B cell (primary cell): ENCODE results near the gene ADARB2. TPM values are rescaled to one million over a fixed set of nuclear protein-coding genes. Genes with fewer than 3 reads are reported as not detected.

Experiments
- ATAC-seq: fragments of 200-7000 bp; cut with Tn5 transposase; one replicate; pipeline ENCODE4 v1.10.0; 2021; ENCODE audit warnings: low read depth, mild to moderate bottlenecking, moderate number of reproducible peaks, moderate library complexity
- CTCF ChIA-PET: fragments of 350-600 bp; sonication (Branson Sonifier 250); formaldehyde crosslinking; loops from one replicate; lab custom pipeline; 2021; ENCODE audit warnings: antibody characterized with exemption, inconsistent platforms; lab: Charles Lee
- POLR2A ChIA-PET: fragments of 350-600 bp; sonication (Branson Sonifier 250); formaldehyde crosslinking; loops from one replicate; lab custom pipeline; 2021; ENCODE audit warnings: antibody characterized with exemption; lab: Charles Lee
- DNase-seq: peaks from one replicate; pipeline ENCODE4 v3.0.0; 2013
- H2AFZ ChIP-seq: 2 replicates; pipeline ENCODE4 v1.6.1; 2012; ENCODE audit warnings: mild to moderate bottlenecking, low read depth, low read length; ENCODE audit not compliant: insufficient read depth, poor library complexity, severe bottlenecking
- H3K27ac ChIP-seq, 2 donors: 1 replicate in 1 of 2; 2 replicates in 1 of 2; pipeline ENCODE4 v1.5.1; 2012 to 2013; ENCODE audit warnings: low read length in 2 of 2, mild to moderate bottlenecking in 2 of 2, moderate library complexity in 1 of 2
- H3K27me3 ChIP-seq, 4 experiments: fragments of 200-600 bp in 1 of 4; sonication (generic) in 1 of 4; replicated peaks in 1 of 4; 1 replicate in 2 of 4; 2 replicates in 2 of 4; pipeline versions ENCODE4 v1.6.1 to v1.7.0; 2013 to 2016; ENCODE audit warnings: low read length in 3 of 4, mild to moderate bottlenecking in 2 of 4, mixed read lengths in 1 of 4, moderate library complexity in 1 of 4; ENCODE audit not compliant: insufficient read depth in 4 of 4, control insufficient read depth in 3 of 4; ENCODE audit errors: control extremely low read depth in 1 of 4
- H3K36me3 ChIP-seq, 2 experiments: replicated peaks in 1 of 2; 1 replicate in 1 of 2; 2 replicates in 1 of 2; pipeline versions ENCODE4 v1.6.1 to v1.7.1; 2013; ENCODE audit warnings: low read length in 1 of 2; ENCODE audit not compliant: insufficient read depth in 2 of 2, control insufficient read depth in 1 of 2; ENCODE audit errors: control extremely low read depth in 1 of 2, extremely low read depth in 1 of 2
- H3K4me1 ChIP-seq, 2 donors: fragments of 200-600 bp in 1 of 2; sonication (generic) in 1 of 2; 1 replicate in 1 of 2; 2 replicates in 1 of 2; pipeline versions ENCODE4 v1.5.1 to v1.6.1; 2013 to 2017; ENCODE audit warnings: low read length in 2 of 2; ENCODE audit not compliant: control insufficient read depth in 2 of 2, insufficient read depth in 2 of 2
- H3K4me2 ChIP-seq: replicated peaks from 2 replicates; pipeline ENCODE3; 2012; ENCODE audit warnings: mild to moderate bottlenecking, low read depth, low read length; ENCODE audit not compliant: poor library complexity, severe bottlenecking
- H3K4me3 ChIP-seq, 5 experiments: fragments of 200-600 bp in 1 of 5; sonication (generic) in 1 of 5; 1 replicate in 3 of 5; 2 replicates in 2 of 5; pipeline versions ENCODE4 v1.5.1 to v1.7.0; 2011 to 2016; ENCODE audit warnings: low read length in 4 of 5, mild to moderate bottlenecking in 4 of 5, low read depth in 2 of 5, control low read depth in 1 of 5, moderate library complexity in 1 of 5; ENCODE audit not compliant: insufficient read depth in 1 of 5; ENCODE audit errors: control extremely low read depth in 1 of 5, extremely low read depth in 1 of 5
- H3K79me2 ChIP-seq: fragments of 200-600 bp; sonication (generic); one replicate; pipeline ENCODE4 v1.6.0; 2016; ENCODE audit warnings: low read length; ENCODE audit not compliant: control insufficient read depth, insufficient read depth
- H3K9ac ChIP-seq: fragments of 200-600 bp; sonication (generic); 2 replicates; pipeline ENCODE4 v1.6.1; 2017; ENCODE audit warnings: mild to moderate bottlenecking, low read length, moderate library complexity
- H3K9me3 ChIP-seq, 3 donors: one replicate each; pipeline versions ENCODE4 v1.6.1 to v1.7.1; 2013; ENCODE audit warnings: low read length in 2 of 3; ENCODE audit not compliant: control insufficient read depth in 2 of 3, insufficient read depth in 1 of 3; ENCODE audit errors: control extremely low read depth in 1 of 3
- H4K20me1 ChIP-seq: 2 replicates; pipeline ENCODE4 v1.6.0; 2012; ENCODE audit warnings: mild to moderate bottlenecking, low read length; ENCODE audit not compliant: insufficient read depth, control insufficient read depth, poor library complexity, severe bottlenecking
- H3K27ac Mint-ChIP-seq: one replicate; pipeline ENCODE4 v1.8.0; 2021; ENCODE audit warnings: mixed read lengths
- H3K27me3 Mint-ChIP-seq: one replicate; pipeline ENCODE4 v1.8.0; 2021; ENCODE audit warnings: mixed read lengths
- H3K4me1 Mint-ChIP-seq: one replicate; pipeline ENCODE4 v1.8.0; 2021; ENCODE audit warnings: mixed read lengths
- H3K4me3 Mint-ChIP-seq: one replicate; pipeline ENCODE4 v1.8.0; 2021; ENCODE audit warnings: mixed read lengths
- H3K9me3 Mint-ChIP-seq: one replicate; pipeline ENCODE4 v1.8.0; 2022; ENCODE audit warnings: mixed read lengths; ENCODE audit not compliant: insufficient read depth
- EZH2 ChIP-seq: IDR thresholded peaks from 2 replicates; pipeline ENCODE4 v1.6.1; 2012; ENCODE audit warnings: borderline replicate concordance, low read depth, mild to moderate bottlenecking, moderate library complexity, low read length; ENCODE audit not compliant: insufficient read depth, poor library complexity, severe bottlenecking
- WGBS: methylation state at CpG from one replicate; pipeline ENCODE4 v1.1.5; 2013; ENCODE audit warnings: missing lambda C conversion rate; ENCODE audit not compliant: insufficient coverage; 5-methylcytosine and 5-hydroxymethylcytosine counted together
- intact Hi-C: fragments of 100-400 bp; cut with micrococcal nuclease; formaldehyde crosslinking; loops from one replicate; pipeline ENCODE4 v1.10.0; 2022
- polyA plus RNA-seq: library from polyadenylated mRNA; depleted of rRNA; stranded (reverse); fragments of >200 nt; gene quantifications from 2 replicates; pipeline ENCODE4 v1.2.3, GENCODE V29; 2012
- total RNA-seq, 2 donors: library from RNA; stranded (reverse); fragments of 120-200 nt in 1 of 2; gene quantifications; 1 replicate in 1 of 2; 2 replicates in 1 of 2; pipeline versions ENCODE4 v1.2.3 to v1.2.4, GENCODE V29; 2013 to 2022
- TF ChIP-seq, protein P1 (sequence below): fragments of 200-600 bp; IDR thresholded peaks from one replicate; pipeline ENCODE4 v1.8.0; 2022; ENCODE audit warnings: antibody characterized with exemption, mild to moderate bottlenecking

The ADARB2 gene
- total and polyA plus RNA-seq, 2 donors (not counting 1 experiment from before 2014, with no cell fraction given) = 0.13 to 0.96 TPM

DNA sequence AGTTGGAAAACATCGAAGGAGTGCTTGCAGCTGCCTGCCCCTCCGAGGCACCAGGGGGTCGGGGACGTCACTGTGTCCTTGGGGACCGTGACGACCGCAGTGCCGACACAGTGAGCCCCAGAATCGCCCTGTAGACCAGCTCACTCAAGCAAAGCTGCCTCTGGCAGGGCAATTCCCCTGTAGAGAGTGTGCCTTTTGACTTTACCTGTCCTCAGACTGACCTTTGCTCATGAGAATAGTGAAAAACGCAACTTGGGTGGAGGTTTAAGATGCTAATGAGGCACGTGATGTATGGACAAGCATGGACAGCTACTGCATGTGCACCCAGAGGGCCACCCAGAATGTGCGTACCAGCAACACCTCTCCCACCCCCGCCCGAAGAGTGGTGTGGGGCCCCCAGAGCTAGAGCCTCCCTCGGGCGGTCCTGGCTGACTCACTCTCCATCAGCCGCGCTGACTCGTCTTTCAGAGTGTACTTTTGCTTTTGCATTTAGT, 271.9 kb downstream of the ADARB2 start:
- H3K27ac ChIP-seq = no peak overlapping the region
- peak overlapping the region in 2 of 5 experiments; percentile 11 to 38 for H3K4me3 ChIP-seq
- TF ChIP-seq, protein P1, sequence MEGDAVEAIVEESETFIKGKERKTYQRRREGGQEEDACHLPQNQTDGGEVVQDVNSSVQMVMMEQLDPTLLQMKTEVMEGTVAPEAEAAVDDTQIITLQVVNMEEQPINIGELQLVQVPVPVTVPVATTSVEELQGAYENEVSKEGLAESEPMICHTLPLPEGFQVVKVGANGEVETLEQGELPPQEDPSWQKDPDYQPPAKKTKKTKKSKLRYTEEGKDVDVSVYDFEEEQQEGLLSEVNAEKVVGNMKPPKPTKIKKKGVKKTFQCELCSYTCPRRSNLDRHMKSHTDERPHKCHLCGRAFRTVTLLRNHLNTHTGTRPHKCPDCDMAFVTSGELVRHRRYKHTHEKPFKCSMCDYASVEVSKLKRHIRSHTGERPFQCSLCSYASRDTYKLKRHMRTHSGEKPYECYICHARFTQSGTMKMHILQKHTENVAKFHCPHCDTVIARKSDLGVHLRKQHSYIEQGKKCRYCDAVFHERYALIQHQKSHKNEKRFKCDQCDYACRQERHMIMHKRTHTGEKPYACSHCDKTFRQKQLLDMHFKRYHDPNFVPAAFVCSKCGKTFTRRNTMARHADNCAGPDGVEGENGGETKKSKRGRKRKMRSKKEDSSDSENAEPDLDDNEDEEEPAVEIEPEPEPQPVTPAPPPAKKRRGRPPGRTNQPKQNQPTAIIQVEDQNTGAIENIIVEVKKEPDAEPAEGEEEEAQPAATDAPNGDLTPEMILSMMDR = no peak
- TF ChIP-seq EZH2 = no peak
- intact Hi-C loops = loop anchor here (1.0 to 5.0 kb wide), 4 partner anchors 11 to 106 kb away; no protein-coding TSS in a partner anchor
- Mint-ChIP-seq H3K4me1 (peaks cover 48% of the 10 kb centered on the region), H3K27me3 (peaks cover 21% of the 10 kb centered on the region), H3K27ac (peak overlapping the region; percentile 72), H3K9me3 (no peaks in the 10 kb centered on the region), H3K4me3 (peak overlapping the region; percentile 71)
- peak overlapping the region; percentile 46 for H2AFZ ChIP-seq
- peaks cover 0 to 8% (median 0%) of the 10 kb centered on the region in 3 donors for H3K9me3 ChIP-seq
- H3K4me2 ChIP-seq = peak overlapping the region; percentile 59
- peaks cover 25 to 37% of the 10 kb centered on the region in 2 donors for H3K4me1 ChIP-seq
- no peaks in the 10 kb centered on the region for H4K20me1 ChIP-seq
- H3K9ac ChIP-seq = peak overlapping the region; percentile 29
- H3K27me3 ChIP-seq = peaks cover 0 to 5% (median 0%) of the 10 kb centered on the region in 4 experiments
- DNase-seq (peak; percentile 57), ATAC-seq (peak; percentile 80)
- ChIA-PET CTCF (interaction anchor here (1.4 to 1.7 kb wide), 3 partner anchors 24 to 44 kb away, joined by 3 to 6 read pairs (median 4); no protein-coding TSS in a partner anchor), POLR2A (interaction anchor here (1.2 to 1.6 kb wide), 2 partner anchors 40 to 111 kb away, joined by 3 to 6 read pairs; no protein-coding TSS in a partner anchor)
- H3K36me3 ChIP-seq = no peaks in the 10 kb centered on the region
- no peaks in the 10 kb centered on the region for H3K79me2 ChIP-seq
- WGBS = 47% methylated on average over 13 of the region's 19 CpGs

DNA sequence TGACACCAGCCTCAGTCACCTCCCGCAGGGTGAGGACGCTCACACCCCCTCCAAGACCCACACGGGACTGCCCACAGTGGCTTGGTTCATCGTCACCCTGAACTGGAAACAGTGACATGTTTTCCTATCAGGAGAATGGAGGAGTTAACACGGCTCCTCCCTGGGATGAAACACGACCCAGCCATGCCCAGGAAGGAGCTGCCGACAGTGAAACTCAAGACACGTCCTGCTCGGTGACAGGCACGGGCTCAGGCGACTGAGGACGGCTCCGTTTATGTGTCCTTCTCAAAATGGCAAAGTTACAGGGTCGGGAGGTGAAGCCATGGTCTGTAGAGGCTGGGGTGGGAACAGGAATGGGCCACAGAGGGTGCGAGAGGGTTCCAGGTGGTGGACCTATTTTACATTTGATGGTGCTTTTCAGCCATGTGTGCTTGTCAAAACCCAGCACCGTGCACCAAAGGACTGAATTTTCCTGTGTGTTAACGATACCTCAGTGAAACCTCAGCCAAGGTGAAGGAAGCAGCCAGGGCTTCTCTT, 272.4 kb downstream of the ADARB2 start:
- no peak for DNase-seq
- peak overlapping the region; percentile 29 for H3K9ac ChIP-seq
- no peak for ATAC-seq
- Mint-ChIP-seq H3K4me3 (peak overlapping the region; percentile 71), H3K9me3 (no peaks in the 10 kb centered on the region), H3K27me3 (peaks cover 18% of the 10 kb centered on the region), H3K27ac (peak overlapping the region; percentile 72), H3K4me1 (peaks cover 48% of the 10 kb centered on the region)
- H2AFZ ChIP-seq = peak overlapping the region; percentile 46
- ChIA-PET POLR2A (interaction anchor here (1.2 to 1.6 kb wide), 2 partner anchors 39 to 112 kb away, joined by 3 to 6 read pairs; no protein-coding TSS in a partner anchor), CTCF (interaction anchor here (1.4 to 1.7 kb wide), 3 partner anchors 24 to 44 kb away, joined by 3 to 6 read pairs (median 4); no protein-coding TSS in a partner anchor)
- peaks cover 0 to 8% (median 0%) of the 10 kb centered on the region in 3 donors for H3K9me3 ChIP-seq
- H3K36me3 ChIP-seq = no peaks in the 10 kb centered on the region
- peak overlapping the region; percentile 59 for H3K4me2 ChIP-seq
- TF ChIP-seq, protein P1 = no peak
- TF ChIP-seq EZH2 = no peak
- no peaks in the 10 kb centered on the region for H3K79me2 ChIP-seq
- H4K20me1 ChIP-seq = no peaks in the 10 kb centered on the region
- H3K4me3 ChIP-seq = peak overlapping the region in 2 of 5 experiments; percentile 11 to 38
- no peak overlapping the region for H3K27ac ChIP-seq
- WGBS = 57% methylated on average over 14 of the region's 17 CpGs
- peaks cover 0 to 5% (median 0%) of the 10 kb centered on the region in 4 experiments for H3K27me3 ChIP-seq
- peaks cover 25 to 37% of the 10 kb centered on the region in 2 donors for H3K4me1 ChIP-seq
- intact Hi-C loops = loop anchor here (1.0 to 5.0 kb wide), 4 partner anchors 11 to 106 kb away; no protein-coding TSS in a partner anchor
